HG02571 (cell line): ENCODE results near the gene RCOR2.

Experiments used
- ATAC-seq: cut with Tn5 transposase; IDR thresholded peaks from one replicate; pipeline ENCODE4 v1.9.1; 2021; ENCODE audit warnings: mild to moderate bottlenecking, moderate library complexity; ENCODE audit not compliant: unreplicated experiment

The RCOR2 gene

DNA sequence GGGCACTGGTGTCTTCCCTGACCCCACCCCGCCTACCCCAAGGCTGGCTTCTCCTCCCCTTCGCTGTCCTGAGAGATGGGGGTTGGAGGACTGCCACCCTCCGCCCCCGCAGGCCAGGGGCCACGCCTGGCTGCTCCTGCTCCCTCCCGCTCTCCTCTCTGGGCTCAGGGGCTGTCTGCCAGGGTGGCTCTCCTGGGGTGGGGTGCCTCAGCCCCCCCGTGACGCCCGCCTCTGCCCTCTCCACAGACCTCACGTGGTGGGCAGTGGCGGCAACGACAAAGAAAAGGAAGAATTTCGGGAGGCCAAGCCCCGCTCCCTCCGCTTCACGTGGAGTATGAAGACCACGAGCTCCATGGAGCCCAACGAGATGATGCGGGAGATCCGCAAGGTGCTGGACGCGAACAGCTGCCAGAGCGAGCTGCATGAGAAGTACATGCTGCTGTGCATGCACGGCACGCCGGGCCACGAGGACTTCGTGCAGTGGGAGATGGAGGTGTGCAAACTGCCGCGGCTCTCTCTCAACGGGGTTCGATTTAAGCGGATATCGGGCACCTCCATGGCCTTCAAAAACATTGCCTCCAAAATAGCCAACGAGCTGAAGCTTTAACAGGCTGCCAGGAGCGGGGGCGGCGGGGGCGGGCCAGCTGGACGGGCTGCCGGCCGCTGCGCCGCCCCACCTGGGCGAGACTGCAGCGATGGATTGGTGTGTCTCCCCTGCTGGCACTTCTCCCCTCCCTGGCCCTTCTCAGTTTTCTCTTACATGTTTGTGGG is 8.1 kb downstream of the RCOR2 start:
- ATAC-seq: no peak

DNA sequence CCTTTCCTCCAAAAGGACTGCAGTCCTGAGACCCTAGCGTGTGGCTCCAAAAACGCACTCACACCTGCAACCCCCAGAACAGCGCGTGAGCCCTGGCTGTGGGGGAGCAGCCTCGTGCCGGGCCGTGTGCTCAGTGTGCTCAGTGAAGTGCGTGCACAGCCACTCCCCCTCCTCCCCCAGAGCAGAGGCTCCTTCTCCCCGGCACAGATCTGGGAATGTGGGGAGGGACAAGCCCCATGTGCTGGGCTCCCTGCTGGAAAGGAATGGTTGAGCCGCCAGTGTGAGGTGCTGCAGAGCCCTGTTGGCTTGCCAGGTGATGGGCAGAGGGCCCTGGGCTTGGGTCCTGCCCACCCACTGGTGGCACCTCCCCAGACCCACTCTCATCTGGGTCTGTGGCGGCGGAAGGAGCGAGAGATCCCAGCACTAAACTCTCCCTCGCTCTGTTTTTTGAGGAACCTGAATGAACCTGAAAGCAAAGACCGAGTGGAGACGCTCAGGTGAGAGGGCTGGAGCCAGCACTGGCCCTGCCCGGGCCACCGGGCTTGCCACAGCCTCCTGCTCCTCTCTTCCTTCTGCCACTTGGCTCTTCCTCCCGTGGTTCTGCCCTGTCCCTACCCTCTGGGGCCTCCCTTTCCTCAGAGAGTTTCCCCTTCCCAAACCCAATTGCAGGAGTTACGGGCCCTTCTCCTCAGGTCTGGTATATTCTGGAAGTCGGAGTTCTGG is 9.0 kb downstream of the RCOR2 start:
- ATAC-seq: no peak

DNA sequence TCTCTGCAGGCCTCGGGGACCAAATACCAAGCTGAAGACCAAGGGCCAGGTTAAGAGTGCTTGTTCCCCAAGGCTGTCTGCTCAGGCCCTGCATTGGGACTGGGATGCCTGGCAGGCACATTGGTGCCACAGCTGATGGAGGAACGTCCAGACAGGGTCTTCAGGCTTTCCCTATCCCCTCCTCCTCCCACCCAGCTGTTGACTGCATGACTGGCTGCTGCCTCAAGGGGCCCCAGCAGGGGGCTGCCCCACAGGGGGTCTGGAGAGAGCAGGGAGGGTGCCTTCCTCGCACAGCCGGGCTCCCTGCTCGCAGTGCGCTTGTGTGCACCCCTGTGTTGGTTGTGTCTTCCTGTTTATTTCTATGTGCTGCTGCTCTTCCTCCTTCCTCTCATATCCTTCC is 9.9 kb downstream of the RCOR2 start:
- no peak for ATAC-seq

DNA sequence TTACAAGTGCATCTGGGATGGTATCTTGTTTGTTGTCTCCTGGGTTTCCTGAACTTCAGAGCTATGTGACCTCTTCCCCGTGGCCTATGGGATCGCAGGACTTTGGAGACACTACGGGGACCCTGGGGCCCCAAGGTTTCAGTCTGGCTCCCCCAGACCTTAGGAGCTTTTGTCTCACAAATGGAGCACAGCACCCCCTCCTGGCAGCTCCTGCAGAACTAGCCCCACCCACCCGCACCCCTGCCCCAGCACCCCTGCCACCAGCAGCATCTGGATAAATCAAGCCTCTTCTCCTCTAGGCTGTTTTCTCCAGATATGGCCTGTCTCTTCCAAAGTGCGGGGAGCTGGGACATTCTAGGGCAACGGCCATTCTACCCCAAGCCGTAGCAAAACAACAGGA is 10.4 kb downstream of the RCOR2 start:
- no peak for ATAC-seq

DNA sequence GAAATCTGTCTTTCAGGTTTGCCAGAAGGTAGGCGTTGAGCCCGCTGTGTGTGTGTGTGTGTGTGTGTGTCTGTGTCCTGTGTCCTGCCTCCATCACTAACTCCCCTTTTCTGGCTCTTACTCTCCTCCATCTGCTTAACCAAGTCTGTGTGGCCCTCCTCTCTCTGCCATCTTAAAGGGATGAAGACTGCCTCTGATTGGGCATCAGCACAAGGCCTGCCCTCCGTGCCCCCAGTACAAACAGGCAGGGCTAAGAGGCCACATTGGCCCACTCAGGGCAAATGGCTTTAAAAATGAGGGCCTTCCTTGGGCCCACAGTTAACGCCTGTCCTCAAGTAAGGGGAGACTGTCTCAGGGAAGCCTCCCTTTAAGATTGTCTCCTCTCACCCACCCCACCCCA is 10.9 kb downstream of the RCOR2 start:
- ATAC-seq: no peak

DNA sequence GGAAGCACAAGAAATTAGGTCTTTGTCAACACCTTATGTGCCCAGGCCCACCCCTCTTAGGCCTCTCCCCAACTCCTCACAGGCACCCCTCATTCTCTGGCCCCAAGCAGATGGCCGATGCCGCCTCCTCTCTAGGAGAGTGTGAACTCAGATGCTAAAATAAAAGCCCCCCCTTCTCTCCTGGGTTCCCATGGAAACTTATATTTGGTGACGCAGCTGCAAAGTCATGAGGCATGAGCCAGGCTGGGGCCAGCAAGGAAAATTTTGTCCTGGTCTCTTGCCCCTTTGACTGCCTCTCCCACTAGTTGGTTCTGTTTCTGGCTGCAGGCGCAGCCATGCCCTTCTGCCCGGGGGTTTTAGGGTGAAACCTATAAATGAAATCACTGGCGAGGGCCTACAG is 11.8 kb downstream of the RCOR2 start:
- no peak for ATAC-seq

DNA sequence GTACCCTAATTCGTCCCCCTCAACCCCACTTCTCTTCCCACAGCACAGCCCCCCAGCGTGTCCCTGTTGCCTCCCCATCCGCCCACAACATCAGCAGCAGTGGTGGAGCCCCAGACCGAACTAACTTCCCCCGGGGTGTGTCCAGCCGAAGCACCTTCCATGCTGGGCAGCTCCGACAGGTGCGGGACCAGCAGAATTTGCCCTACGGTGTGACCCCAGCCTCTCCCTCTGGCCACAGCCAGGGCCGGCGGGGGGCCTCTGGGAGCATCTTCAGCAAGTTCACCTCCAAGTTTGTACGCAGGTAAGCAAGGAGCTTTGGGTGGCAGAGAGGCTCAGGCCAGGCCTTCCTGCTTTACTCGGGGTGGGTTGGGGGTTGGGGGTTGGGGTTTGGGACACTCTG is 12.2 kb downstream of the RCOR2 start:
- ATAC-seq: no peak

DNA sequence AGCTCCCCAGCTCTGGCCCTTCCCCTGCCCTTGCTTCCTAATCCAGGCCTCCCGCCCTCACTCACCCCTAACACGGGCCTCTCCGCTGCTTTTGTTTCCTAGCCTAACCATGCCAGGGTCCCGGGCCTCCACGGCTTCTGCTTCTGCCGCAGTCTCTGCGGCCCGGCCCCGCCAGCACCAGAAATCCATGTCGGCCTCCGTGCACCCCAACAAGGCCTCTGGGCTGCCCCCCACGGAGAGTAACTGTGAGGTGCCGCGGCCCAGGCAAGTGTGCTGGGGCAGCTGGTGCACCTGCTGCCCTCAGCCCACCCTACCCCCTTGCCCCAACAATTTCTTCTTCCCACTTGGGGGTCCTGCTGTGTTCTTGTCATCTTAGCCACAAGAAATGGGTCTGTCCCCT is 13.1 kb downstream of the RCOR2 start:
- ATAC-seq: no peak

DNA sequence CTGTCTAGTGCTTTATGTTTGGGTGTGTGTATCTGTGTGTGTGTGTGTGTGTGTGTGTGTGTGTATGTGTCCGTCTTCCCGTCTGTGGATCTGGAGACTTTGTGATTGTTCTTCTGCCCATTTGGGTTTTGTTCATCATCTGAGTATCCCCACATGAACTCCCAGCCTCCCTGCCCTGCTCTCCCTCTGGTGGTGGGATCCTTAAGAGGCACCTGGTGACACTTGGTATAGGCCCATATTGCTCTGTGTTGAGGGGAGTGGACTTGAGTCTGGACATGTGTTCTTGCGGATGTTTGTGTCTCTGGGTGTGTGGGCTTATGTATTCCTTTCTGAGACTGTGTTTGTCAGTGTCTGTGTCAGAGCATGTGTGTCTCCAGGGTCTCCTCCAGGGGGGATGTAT is 15.3 kb downstream of the RCOR2 start:
- ATAC-seq: no peak

DNA sequence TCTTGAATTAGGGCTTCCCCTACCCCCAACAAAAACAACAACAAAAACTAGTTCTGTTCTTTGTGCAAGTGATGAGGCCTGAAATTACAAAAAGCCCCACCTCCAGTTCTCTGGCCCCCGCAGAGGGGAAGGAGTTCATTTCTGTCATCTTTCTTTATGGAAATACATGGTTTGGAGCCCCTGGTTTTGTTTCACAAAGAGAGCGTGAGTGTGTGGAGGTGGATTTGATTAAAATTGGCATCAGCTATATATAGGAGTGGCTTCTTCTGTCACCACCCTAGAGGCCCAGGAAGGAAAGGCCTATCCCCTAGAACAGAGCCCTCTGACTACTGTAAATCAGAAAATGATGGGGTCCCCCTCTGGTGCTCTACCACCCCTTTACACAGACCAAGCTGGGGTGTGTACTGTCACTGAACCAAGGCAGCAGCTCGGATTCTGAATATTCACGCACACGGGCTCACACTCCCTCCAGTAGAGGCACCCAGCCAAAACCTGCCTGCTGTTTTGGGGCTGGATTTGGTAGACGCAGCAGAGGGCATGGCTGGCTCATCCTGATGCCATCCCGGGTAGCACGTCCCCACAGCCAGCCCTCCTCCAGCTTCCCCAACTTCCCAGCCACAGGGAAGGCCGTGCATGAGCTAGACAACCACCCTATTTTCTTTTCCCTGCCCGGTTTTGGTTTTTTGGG is 19.4 kb downstream of the RCOR2 start:
- no peak for ATAC-seq

DNA sequence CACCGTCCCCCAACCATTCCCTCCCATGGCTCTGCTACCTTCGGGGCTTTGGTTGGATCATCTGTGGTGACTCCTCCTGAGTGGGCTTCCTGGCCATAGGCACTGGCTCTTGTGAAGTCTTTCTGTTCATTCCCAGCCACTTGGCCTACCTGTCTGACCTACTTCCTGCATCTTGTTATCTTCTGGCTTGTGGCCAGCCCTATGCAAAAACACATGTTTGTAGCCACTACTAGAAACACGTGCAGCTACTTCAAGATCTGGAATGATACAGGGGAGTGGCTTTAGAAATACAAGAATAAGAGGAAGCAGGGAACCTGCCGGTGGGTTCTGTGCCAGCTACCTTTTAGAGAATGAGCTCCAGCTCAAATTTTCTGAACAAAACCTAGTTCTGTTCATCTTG is 20.9 kb downstream of the RCOR2 start:
- ATAC-seq: no peak

DNA sequence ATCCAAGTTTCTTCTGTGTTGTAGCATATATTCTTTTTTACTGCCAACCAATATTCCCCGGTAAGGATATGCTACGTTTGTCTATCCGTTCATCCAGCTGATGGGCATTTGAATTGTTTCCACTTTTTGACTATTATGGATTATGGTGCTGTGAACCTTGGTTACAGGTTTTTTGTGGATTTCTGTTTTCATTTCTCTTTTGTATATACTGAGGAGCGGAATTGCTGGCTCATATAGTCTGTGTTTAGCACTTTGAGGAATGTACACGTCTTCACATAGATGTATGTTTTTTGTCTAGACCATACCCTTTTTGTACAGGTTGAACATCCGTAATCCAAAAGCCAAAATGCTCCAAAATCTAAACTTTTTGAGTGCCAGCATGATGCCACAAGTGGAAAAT is 23.6 kb downstream of the RCOR2 start:
- no peak for ATAC-seq

DNA sequence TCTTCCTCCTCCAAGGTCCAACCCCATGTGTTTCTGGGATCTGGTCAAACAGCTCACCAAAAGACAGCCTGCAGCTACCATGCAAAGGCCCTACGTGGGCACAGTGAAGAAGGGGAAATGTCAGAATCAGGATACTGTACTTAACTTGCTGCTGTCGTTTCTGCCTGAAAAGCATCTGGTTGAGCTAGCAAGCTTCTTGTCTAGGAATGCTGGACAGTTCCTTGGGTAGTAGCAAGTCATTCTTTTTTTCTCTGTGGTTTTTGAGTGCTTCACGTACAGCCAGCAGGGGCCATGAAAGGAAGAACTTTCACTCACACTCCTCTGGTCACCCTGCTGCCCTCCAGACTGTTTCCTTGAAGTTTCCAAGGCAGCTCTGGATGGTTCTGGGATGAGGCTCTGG is 24.7 kb downstream of the RCOR2 start:
- no peak for ATAC-seq

DNA sequence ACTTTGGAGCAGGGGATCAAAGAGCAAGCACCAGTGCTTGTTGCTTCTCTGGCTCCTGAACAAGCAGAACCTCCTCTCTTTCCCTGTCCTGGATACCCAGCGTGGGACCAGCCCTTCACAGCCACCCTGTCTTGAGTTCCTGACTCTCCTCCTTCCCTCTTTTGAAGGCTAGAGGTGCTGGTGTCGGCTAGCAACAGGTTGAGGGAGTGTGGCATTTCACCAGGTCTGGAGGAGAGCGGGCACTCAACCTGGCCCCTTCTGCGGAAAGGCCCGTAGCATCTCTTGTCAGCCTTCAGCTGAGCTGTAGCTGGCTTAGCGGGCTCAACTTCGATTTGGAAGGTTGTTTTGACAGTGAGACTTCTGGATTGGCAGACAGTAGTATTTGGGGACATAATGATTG is 26.6 kb downstream of the RCOR2 start:
- no peak for ATAC-seq

DNA sequence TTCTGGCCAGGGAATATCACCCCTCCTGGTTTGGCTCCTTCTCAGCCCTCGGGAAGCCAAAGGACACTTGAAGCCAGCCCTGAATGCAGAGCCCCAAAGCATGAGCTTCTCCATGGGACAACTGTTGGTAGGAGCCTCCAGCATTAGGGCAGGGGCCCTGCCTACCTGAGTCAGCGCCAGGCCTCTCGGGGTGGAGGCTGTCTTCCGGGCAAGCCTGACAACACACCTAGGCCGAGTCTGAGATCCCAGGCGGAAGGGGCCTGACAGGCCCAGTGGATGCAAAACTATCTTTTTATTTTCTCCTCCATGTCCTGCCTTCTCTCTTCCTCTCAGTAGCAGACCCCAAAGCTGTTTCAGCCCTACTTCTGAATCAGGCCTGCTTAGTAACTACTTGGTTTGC is 27.6 kb downstream of the RCOR2 start:
- ATAC-seq: no peak

DNA sequence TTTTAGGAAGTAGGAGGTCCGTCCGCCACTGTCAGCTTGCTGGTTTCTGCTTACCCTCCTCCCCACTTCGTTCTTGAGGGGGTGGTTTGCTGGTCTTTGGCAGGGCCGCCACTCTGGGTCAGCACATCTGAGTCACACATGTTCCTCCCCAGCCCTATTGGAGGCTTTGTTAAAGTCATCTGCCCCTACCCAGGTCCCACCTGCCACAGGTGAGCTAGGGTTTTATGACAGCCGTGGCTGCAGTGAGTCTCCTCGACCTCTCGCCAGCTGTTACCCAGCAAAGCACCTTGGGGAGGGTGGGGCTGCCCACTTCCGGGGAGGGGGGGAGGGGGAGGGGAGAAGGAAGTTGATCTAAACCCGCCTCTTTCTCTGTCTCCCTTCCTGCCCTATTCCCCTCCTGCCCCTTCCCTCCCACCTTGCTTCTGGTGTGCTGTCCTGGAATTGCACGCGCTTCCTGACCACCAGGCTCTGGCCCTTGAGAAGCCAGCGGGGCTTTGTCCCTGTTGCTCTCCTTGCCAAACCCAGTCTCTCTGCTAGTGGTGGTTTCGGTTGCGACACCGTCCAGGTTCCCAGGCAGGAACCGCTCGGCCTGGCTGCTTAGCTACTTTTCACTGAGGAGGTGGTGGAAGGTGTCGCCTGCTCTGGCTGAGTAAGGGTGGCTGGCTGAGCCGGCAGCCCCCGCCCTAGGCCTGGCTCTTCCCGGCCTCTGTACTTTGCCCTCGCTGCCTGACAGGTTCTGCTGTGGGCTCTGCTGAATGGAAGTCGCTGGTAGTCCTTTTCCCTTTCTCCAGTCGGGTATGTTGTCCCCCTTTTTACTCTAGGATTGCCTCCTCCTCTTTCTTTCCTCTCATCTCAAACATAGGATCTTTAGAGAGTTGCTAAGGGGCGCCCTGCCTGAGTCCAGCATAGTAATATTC is 28.5 kb downstream of the RCOR2 start:
- peak; percentile 48 for ATAC-seq

DNA sequence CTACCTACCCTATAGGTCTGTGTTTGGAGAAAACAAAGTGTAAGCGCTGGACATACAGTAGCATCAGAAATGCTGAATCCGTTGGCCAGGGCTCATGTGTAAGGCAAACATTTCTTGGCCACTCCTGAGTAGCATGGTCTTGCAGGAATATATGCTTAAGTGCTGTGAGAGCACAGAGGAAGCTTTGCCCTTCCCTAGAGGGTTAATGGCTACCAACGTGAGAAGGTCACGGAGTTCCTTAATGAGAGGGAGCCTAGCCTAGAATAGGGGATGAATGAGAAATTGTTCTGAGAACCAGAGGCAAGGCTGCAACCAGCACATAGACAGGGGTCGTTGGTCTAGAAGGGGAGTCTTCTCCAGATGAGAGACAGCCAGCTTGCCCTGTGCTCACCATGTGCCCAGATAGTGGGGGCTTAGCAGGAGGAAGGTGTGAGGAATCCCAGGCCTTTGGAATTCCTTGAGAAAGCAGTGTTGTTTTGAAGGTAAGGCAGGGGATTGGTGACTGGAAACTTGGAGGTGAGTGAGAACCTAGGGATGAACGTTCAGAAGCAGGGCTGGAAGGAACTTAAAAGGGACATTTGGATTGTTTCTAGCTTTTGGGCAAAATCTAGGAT is 29.5 kb downstream of the RCOR2 start:
- no peak for ATAC-seq

DNA sequence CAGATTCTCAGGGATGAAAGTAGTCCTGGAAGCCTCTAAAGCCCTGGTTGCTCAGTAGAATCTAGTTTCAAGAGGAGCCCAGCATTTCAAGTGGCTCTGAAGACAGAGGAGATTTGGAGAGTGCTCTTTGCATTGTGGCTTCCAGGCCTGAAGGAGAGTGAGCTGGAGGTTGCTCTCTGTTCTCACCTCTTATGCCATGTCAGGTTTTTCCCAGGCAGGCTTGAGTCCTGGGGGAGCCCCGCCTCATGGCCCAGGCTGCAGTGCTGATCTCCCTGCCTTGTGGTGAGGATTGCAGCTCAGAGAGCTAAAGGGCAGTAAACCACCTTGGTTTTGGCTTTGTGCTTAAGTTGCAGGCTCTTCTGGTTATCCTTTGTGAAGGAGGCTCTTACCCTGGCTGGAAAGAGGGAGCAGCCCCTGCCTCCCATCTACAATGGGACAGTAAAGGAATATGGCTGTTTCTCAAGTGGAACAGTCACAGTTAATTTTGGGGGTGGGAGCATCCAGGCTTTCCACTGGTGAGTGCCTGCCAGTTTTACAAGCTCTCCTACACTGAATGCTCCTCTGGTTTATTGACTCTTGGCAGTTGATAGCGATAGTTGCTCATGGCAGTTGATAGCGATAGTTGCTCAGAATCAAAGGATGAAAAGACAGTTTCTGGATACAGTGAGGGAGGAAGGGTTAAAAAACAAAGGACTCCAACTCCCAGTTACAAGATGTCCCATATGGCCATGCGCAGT is 32.6 kb downstream of the RCOR2 start:
- no peak for ATAC-seq

DNA sequence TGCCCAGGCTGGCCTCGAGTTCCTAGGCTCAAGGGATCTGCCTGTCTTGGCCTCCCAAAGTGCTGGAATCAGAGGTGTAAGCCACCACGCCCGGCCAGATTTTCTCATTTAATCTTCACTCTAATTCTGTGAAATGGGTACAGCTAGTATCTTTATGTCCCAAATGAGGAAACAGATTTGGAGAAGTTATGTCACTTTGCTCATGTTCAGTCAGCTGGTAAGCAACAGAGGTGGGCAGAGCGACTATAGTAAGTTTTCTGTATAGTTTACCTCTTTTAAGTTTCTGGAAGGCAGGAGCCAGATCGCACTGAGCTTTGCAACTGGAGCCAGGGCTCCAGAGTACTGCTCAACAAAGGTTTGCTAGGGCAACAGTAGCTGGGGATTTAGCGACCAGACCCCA is 33.2 kb downstream of the RCOR2 start:
- no peak for ATAC-seq
